ENCODE data around the gene CCDC134. TPM values are rescaled to one million over a fixed set of nuclear protein-coding genes. Genes with fewer than 3 reads are reported as not detected.

CCDC134 gene
- total and polyA plus RNA-seq, 2 donors (not counting 3 experiments of a cell fraction or from before 2014, with no cell fraction given), result 4.5 to 8.4 TPM

GRCh38 chr22:41847300-41847699 is 46.8 kb downstream of the CCDC134 start:
- TF ChIP-seq MAX (IDR thresholded peaks at IDR 0.05; ENCODE audit: insufficient read depth, insufficient read length) (no peak), FOS (IDR thresholded peaks at IDR 0.05; ENCODE audit: borderline replicate concordance, insufficient read depth, low read length) (no peak), JUN (IDR thresholded peaks at IDR 0.05; ENCODE audit: borderline replicate concordance, insufficient read depth, insufficient read length, low read depth) (no peak), CTCF (IDR thresholded peaks at IDR 0.05; ENCODE audit: extremely low read depth in 1 of 2, insufficient read depth in 1 of 2, low read depth in 1 of 2, low read length in 2 of 2) (no peak), GATA2 (IDR thresholded peaks at IDR 0.05; ENCODE audit: insufficient read depth, insufficient read length, low read depth, low read length) (no peak), MYC (IDR thresholded peaks at IDR 0.05; ENCODE audit: low read depth, low read length) (no peak), EZH2 (IDR thresholded peaks at IDR 0.05; ENCODE audit: borderline replicate concordance, low read depth, low read length, severe bottlenecking) (no peak), POLR2AphosphoS5 (IDR thresholded peaks at IDR 0.05; ENCODE audit: insufficient read depth, low read depth, low read length) (no peak), POLR2A (IDR thresholded peaks at IDR 0.05; ENCODE audit: low read depth, low read length) (no peak)
- ChIA-PET POLR2A (no interaction called here), CTCF (interaction anchor here (1.0 to 2.4 kb wide), 2 partner anchors 10 to 15 kb away, joined by 3 to 19 read pairs; partner anchors contain the start of gene SREBF2)
- no TSS peak for BruUV-seq (replicated peaks)
- peaks cover 92% of the 10 kb centered on the region for H3K79me2 ChIP-seq (ENCODE audit: control insufficient read depth, insufficient read depth, low read length)
- peaks cover 4% of the 10 kb centered on the region for H4K20me1 ChIP-seq (replicated peaks; ENCODE audit: control insufficient read depth, extremely low read depth, insufficient read depth, low read length)
- H3K9me3 ChIP-seq (replicated peaks; ENCODE audit: control insufficient read depth, insufficient read depth, low read length), result no peaks in the 10 kb centered on the region
- H3K9ac ChIP-seq (replicated peaks; ENCODE audit: extremely low read depth, insufficient read depth, low read length), result no peak overlapping the region
- dilution Hi-C loops (cut with MboI; ENCODE audit: extremely low pct_ligation_motif_present, low sequenced_read_pairs) (no loop called here), intact Hi-C loops (cut with micrococcal nuclease) (no loop called here)
- no peak overlapping the region for H3K4me3 ChIP-seq (replicated peaks in 1 of 3; ENCODE audit: insufficient read depth in 1 of 3, low read depth in 1 of 3, low read length in 3 of 3)
- FAIRE-seq, result no peak
- H3K9me1 ChIP-seq (replicated peaks; ENCODE audit: control insufficient read depth, extremely low read depth, insufficient read depth, low read length), result no peaks in the 10 kb centered on the region
- no peak overlapping the region for H3K27ac ChIP-seq (ENCODE audit: insufficient read depth, low read depth, low read length)
- DNase-seq (ENCODE audit: low read depth, low spot score), result no peak
- H3K4me1 ChIP-seq (ENCODE audit: control insufficient read depth, extremely low read depth, insufficient read depth, low read length), result peaks cover 13% of the 10 kb centered on the region
- H3K27me3 ChIP-seq (ENCODE audit: control insufficient read depth in 2 of 2, insufficient read depth in 2 of 2, low read length in 2 of 2), result no peaks in the 10 kb centered on the region
- no peak overlapping the region for H3K4me2 ChIP-seq (ENCODE audit: insufficient read depth, low read length)
- no peak overlapping the region for H2AFZ ChIP-seq (ENCODE audit: low read depth, low read length)
- H3K36me3 ChIP-seq (ENCODE audit: control insufficient read depth in 2 of 2, extremely low read depth in 1 of 2, insufficient read depth in 2 of 2, low read length in 2 of 2), result no peaks in the 10 kb centered on the region
